ENCODE measurements around the gene KRTAP3-2.

The KRTAP3-2 gene

DNA sequence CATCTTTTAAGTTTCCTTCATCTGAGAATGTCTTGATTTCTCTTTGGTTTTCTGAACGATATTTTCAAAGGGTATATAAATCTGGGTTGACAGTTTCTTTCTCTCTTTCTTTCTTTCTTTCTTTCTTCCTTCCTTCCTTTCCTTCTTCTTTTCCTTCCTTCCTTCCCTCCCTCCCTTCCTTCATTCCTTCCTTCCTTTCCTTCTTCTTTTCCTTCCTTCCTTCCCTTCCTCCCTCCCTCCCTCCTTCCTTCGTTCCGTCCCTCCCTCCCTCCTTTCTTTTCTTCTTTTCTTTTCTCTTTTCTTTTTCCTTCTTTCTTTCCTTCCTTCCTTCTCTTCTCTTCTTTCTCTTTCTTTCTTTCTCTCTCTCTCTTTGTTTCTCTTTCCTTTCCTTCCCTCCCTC is 25.3 kb downstream of the KRTAP3-2 start:
- in situ Hi-C loops (cut with MboI; ENCODE audit: low sequenced_read_pairs) = no loop called here

GRCh38 chr17:40967582-40967981 is 32.1 kb downstream of the KRTAP3-2 start:
- in situ Hi-C loops (cut with MboI; ENCODE audit: low sequenced_read_pairs) = no loop called here

DNA sequence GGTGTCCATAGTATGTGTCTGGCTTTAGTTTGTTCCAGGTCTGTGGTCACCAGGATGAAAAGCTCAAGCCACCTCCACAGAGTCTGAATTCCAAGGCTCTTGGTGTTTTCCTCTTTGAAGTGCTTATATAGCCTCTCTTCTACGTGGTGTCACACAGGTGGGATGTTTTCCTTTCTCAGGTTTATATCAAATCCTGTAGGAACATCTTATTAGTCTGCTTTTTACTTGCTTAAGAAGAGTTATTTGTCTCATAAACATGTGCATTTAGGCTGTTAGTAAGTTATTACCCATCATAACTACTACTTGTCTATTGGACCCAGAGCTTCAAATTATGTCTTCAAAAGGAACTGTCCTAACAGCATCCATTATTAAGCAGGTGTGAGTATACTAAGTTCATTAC is 32.9 kb downstream of the KRTAP3-2 start, which contains the start of gene KRT39:
Gene KRT39, minus strand, starts transcription at position 101 of the 400 bp plus-strand sequence. Its CDS starts 92 bp downstream, at position 9.
- in situ Hi-C loops (cut with MboI; ENCODE audit: low sequenced_read_pairs) = no loop called here

GRCh38 chr17:40963838-40964237 is 35.9 kb downstream of the KRTAP3-2 start:
- in situ Hi-C loops (cut with MboI; ENCODE audit: low sequenced_read_pairs) = no loop called here

DNA sequence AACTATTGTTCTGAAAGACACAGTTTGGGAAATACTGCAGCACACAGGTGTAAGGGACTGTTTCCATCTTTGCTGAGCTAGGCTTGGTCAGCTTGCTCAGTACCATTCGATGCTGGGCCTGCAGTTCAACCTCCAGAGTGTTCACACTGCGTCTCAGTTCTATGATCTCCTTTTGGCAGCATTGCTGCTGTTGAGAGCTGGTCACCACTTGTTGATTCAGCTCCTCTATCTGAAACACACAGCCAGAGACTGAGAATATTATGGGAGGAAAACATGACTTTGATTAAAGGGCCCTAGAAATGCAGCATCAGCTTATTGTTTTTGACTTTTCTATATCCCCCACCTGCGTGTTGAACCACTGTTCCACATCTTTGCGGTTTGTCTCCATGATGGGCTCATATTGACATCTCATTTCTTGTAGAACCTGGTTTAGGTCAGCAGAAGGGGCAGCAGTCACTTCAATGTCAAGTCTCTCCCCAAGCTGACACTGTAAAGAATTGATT is 37.6 kb downstream of the KRTAP3-2 start:
- in situ Hi-C loops (cut with MboI; ENCODE audit: low sequenced_read_pairs) = no loop called here

DNA sequence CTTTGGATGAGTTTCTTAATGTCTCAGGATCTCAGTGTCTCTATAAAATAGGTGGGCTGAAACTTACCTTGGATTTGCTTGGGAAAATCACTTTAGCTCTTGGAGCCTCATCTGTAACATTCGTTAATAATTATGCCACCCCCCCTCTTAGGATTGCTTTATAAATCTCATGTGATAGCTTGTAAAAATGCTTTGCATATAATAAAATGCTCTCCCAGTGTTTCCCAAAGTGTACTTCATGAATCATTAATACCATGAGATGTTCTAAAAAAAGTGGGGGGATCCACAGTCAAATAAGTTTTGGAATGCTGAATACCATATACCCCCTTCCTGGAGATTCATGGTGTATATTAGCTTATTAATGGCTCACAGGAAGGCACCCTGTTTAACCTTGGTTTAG is 38.1 kb downstream of the KRTAP3-2 start:
- in situ Hi-C loops (cut with MboI; ENCODE audit: low sequenced_read_pairs) = no loop called here

DNA sequence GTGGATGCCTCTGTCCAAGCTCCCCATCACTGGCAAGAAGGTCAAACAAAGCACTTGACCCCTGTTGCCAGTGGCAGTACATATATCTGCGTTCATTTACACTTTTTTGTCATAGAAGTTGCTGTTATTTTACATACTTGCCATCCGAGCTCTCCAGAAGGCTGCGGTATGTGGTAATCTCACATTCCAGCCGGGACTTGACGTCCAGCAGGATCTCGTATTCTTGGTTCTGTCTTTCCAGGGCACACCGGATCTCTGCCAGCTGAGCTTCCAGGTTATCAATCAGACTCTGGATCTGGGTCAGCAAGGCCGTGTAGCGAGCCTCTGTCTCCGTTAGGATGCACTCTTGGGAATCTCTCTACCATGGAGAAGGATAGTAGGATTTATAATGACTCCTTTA is 39.6 kb downstream of the KRTAP3-2 start:
- in situ Hi-C loops (cut with MboI; ENCODE audit: low sequenced_read_pairs) = no loop called here

- in situ Hi-C loops (cut with MboI; ENCODE audit: low sequenced_read_pairs) = no loop called here
These were observed 41.4 kb downstream of the KRTAP3-2 start for GRCh38 chr17:40958086-40958953.

- in situ Hi-C loops (cut with MboI; ENCODE audit: low sequenced_read_pairs) = no loop called here
These were observed 43.1 kb downstream of the KRTAP3-2 start for GRCh38 chr17:40956401-40957254.

DNA sequence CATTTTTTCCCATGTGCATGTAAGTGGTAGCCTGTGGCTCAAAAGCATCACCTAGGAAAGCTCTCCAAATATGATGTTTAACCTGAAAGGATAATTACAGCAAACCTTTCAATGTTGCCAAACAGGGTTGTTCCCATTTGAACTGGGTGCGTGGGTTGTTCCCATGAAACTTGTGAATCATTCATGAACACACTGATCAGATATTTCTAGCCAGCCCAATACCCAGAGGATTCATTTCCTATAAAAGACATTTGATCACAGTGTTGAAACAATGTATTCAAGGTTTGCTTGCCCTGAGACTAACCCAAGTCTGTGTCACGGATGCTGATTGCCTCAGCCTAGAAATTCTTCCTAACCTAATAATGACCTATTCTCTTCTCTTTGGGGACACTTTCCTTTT is 45.8 kb downstream of the KRTAP3-2 start:
- in situ Hi-C loops (cut with MboI; ENCODE audit: low sequenced_read_pairs) = no loop called here

DNA sequence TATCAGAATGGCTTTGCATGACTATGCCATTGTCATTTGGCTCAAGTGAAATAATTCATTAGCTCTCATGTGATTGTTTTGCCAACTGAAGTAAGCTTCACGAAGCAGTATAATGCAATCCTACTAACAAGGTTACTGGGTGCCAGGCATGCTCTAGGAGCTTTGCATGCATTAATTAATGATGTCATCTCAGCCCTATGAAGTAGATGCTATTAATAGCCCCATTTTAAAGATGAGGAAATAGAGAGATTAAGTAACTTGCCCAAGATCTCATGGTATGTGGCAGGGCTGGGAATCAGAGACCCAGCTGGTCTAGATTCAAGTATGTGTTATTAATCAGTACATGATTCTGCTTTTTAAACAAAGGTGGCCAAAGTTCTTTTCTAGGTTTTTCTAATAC is 47.0 kb downstream of the KRTAP3-2 start:
- in situ Hi-C loops (cut with MboI; ENCODE audit: low sequenced_read_pairs) = no loop called here

GRCh38 chr17:40952154-40952553 is 47.6 kb downstream of the KRTAP3-2 start:
- in situ Hi-C loops (cut with MboI; ENCODE audit: low sequenced_read_pairs) = no loop called here

DNA sequence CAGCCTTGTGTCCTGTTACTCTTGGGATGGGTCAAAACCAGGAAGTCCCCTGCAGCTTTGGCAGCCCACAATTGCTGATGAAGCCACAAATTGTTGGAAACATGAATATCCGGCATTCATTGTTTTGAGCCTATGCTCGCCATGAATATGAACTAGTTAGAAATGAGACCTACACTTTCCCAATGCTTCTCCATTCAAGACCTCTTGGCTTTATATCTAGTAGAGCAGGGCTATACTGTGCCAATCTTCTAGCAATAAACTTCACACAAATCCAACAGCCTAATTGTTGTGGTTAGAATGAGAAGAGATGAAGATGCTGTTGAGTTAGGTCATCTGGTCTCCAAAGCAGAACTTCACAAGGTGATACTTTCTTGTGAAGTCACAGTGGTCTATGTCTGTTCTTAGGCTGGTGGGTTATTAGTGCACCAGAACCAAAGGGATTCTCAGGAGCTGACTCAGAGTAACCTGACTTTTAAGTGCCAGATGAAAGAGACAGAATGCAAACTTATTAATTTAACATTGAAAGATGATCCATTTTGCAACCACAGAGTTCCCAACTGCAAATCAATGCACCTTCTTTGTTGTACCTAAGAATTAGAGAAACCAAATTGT is 48.6 kb downstream of the KRTAP3-2 start:
- in situ Hi-C loops (cut with MboI; ENCODE audit: low sequenced_read_pairs) = no loop called here

- in situ Hi-C loops (cut with MboI; ENCODE audit: low sequenced_read_pairs) = no loop called here
These were observed 49.5 kb downstream of the KRTAP3-2 start for GRCh38 chr17:40950176-40950575.

- in situ Hi-C loops (cut with MboI; ENCODE audit: low sequenced_read_pairs) = no loop called here
These were observed 50.3 kb downstream of the KRTAP3-2 start for GRCh38 chr17:40949418-40949817.

All from HL-60/S4 (cell line).